Caco-2 (cell line): Measurements from ENCODE around the gene ZAR1L. TPM values are rescaled to one million over a fixed set of nuclear protein-coding genes. Genes with fewer than 3 reads are reported as not detected.

Experiments
- BruUV-seq: library from RNA; stranded (reverse); fragments of 400-500 nt; replicated peaks from 2 replicates; lab custom pipeline; 2021; lab: Mats Ljungman, UMichigan
- CTCF ChIA-PET: fragments of 300-600 bp; sonication (Branson Sonifier 250); formaldehyde crosslinking; loops from one replicate; lab custom pipeline; 2022; ENCODE audit warnings: antibody characterized with exemption; lab: Charles Lee
- POLR2A ChIA-PET: fragments of 300-600 bp; sonication (Branson Sonifier 250); formaldehyde crosslinking; loops from one replicate; lab custom pipeline; 2022; ENCODE audit warnings: antibody characterized with exemption; lab: Charles Lee
- DNase-seq, 2 experiments: peaks; one replicate each; pipeline versions ENCODE4 v3.0.0 to v3.0.0-alpha.2; 2020 to 2022
- H3K27me3 ChIP-seq: replicated peaks from 2 replicates; pipeline ENCODE4 v1.6.0; 2011; ENCODE audit warnings: low read length; ENCODE audit not compliant: control insufficient read depth, insufficient read depth
- H3K36me3 ChIP-seq: 2 replicates; pipeline ENCODE4 v1.5.1; 2011; ENCODE audit warnings: low read length; ENCODE audit not compliant: control insufficient read depth, insufficient read depth
- H3K4me1 ChIP-seq: fragments of 250-450 bp; sonication (Bioruptor Pico); 2 replicates; pipeline ENCODE4 v1.5.1; 2020; ENCODE audit warnings: mild to moderate bottlenecking
- H3K4me3 ChIP-seq: 2 replicates; pipeline ENCODE4 v1.5.1; 2011; ENCODE audit warnings: low read depth, mild to moderate bottlenecking, control low read depth, low read length
- H3K9me3 ChIP-seq: fragments of 250-450 bp; sonication (Bioruptor Pico); 2 replicates; pipeline ENCODE4 v1.5.1; 2020; ENCODE audit warnings: mild to moderate bottlenecking, moderate library complexity
- H3K27ac Mint-ChIP-seq: one replicate; pipeline ENCODE4 v1.8.0; 2022; ENCODE audit warnings: mixed read lengths; ENCODE audit not compliant: unreplicated experiment
- H3K27me3 Mint-ChIP-seq: one replicate; pipeline ENCODE4 v1.8.0; 2022; ENCODE audit warnings: mixed read lengths; ENCODE audit not compliant: insufficient read depth, unreplicated experiment
- H3K36me3 Mint-ChIP-seq: one replicate; pipeline ENCODE4 v1.8.0; 2022; ENCODE audit warnings: mild to moderate bottlenecking, mixed read lengths; ENCODE audit not compliant: insufficient read depth, unreplicated experiment
- H3K4me1 Mint-ChIP-seq: one replicate; pipeline ENCODE4 v1.8.0; 2022; ENCODE audit warnings: low read depth, mixed read lengths; ENCODE audit not compliant: unreplicated experiment
- H3K4me3 Mint-ChIP-seq: one replicate; pipeline ENCODE4 v1.8.0; 2022; ENCODE audit warnings: mild to moderate bottlenecking, moderate library complexity, mixed read lengths; ENCODE audit not compliant: unreplicated experiment
- H3K9me3 Mint-ChIP-seq: one replicate; pipeline ENCODE4 v1.8.0; 2022; ENCODE audit warnings: mixed read lengths; ENCODE audit not compliant: unreplicated experiment
- CTCF ChIP-seq, 2 experiments: fragments of 200-600 bp in 1 of 2; IDR thresholded peaks; 1 replicate in 1 of 2; 2 replicates in 1 of 2; pipeline versions ENCODE4 v1.5.1 to v1.8.0; 2011 to 2022; ENCODE audit warnings: antibody characterized with exemption in 1 of 2, control low read depth in 1 of 2, inconsistent platforms in 1 of 2, low read depth in 1 of 2, low read length in 1 of 2, mild to moderate bottlenecking in 1 of 2, moderate library complexity in 1 of 2; ENCODE audit not compliant: insufficient read depth in 1 of 2, severe bottlenecking in 1 of 2, unreplicated experiment in 1 of 2
- intact Hi-C: fragments of 100-400 bp; cut with micrococcal nuclease; formaldehyde crosslinking; loops from one replicate; pipeline ENCODE4 v1.10.0; 2022; ENCODE audit not compliant: unreplicated experiment
- total RNA-seq: library from RNA; stranded (reverse); gene quantifications from 2 replicates; pipeline ENCODE4 v1.2.3, GENCODE V29; 2022

The ZAR1L gene
- total RNA-seq, 1 experiment from 2014 or later = not detected

GRCh38 chr13:32266130-32266529, 49.0 kb downstream of the ZAR1L start:
- H3K27me3 ChIP-seq = no peaks in the 10 kb centered on the region
- H3K27ac Mint-ChIP-seq = peak overlapping the region; percentile 7
- BruUV-seq = no TSS peak

GRCh38 chr13:32265726-32266125, 49.4 kb downstream of the ZAR1L start:
- Mint-ChIP-seq H3K9me3 (no peaks in the 10 kb centered on the region), H3K4me1 (peaks cover 33% of the 10 kb centered on the region), H3K27ac (peak overlapping the region; percentile 7), H3K36me3 (peaks cover 82% of the 10 kb centered on the region), H3K27me3 (no peaks in the 10 kb centered on the region), H3K4me3 (no peak overlapping the region)
- CTCF ChIA-PET = no interaction called here
- H3K27me3 ChIP-seq = no peaks in the 10 kb centered on the region
- intact Hi-C loops = loop anchor here (10.0 kb wide), 1 partner anchor 179 kb away; no protein-coding TSS in a partner anchor
- DNase-seq = no peak
- peaks cover 52% of the 10 kb centered on the region for H3K4me1 ChIP-seq
- no peak for TF ChIP-seq CTCF (IDR thresholded peaks at IDR 0.05; ENCODE audit: insufficient read depth in 1 of 2, low read depth in 1 of 2, low read length in 1 of 2, severe bottlenecking in 1 of 2, unreplicated experiment in 1 of 2)
- H3K4me3 ChIP-seq = no peak overlapping the region
- POLR2A ChIA-PET = interaction anchor here (0.7 kb wide), 1 partner anchor 31 kb away, joined by 6 read pairs; no protein-coding TSS in a partner anchor
- no peaks in the 10 kb centered on the region for H3K36me3 ChIP-seq
- no TSS peak for BruUV-seq
- H3K9me3 ChIP-seq = no peaks in the 10 kb centered on the region

More at GRCh38 chr13:32266130-32266529, 49.0 kb downstream of the ZAR1L start:
- intact Hi-C loops = loop anchor here (10.0 kb wide), 1 partner anchor 179 kb away; no protein-coding TSS in a partner anchor
- no peak for DNase-seq
- Mint-ChIP-seq H3K27me3 (no peaks in the 10 kb centered on the region), H3K9me3 (no peaks in the 10 kb centered on the region), H3K4me3 (no peak overlapping the region), H3K36me3 (peaks cover 79% of the 10 kb centered on the region), H3K4me1 (peaks cover 29% of the 10 kb centered on the region)
- no peak overlapping the region for H3K4me3 ChIP-seq
- peaks cover 48% of the 10 kb centered on the region for H3K4me1 ChIP-seq
- H3K36me3 ChIP-seq = no peaks in the 10 kb centered on the region
- ChIA-PET POLR2A (no interaction called here), CTCF (no interaction called here)
- H3K9me3 ChIP-seq = no peaks in the 10 kb centered on the region
- TF ChIP-seq CTCF (IDR thresholded peaks at IDR 0.05; ENCODE audit: insufficient read depth in 1 of 2, low read depth in 1 of 2, low read length in 1 of 2, severe bottlenecking in 1 of 2, unreplicated experiment in 1 of 2) = no peak

- Histone ChIP-seq H3K27me3 (no peaks in the 10 kb centered on the region), H3K4me3 (no peak overlapping the region), H3K9me3 (no peaks in the 10 kb centered on the region), H3K4me1 (peaks cover 65% of the 10 kb centered on the region), H3K36me3 (no peaks in the 10 kb centered on the region)
- DNase-seq = no peak
- Mint-ChIP-seq H3K4me3 (peak overlapping the region; percentile 0), H3K4me1 (peaks cover 40% of the 10 kb centered on the region), H3K27ac (peak overlapping the region; percentile 8), H3K36me3 (peaks cover 82% of the 10 kb centered on the region), H3K27me3 (no peaks in the 10 kb centered on the region), H3K9me3 (no peaks in the 10 kb centered on the region)
- POLR2A ChIA-PET = no interaction called here
- no peak for TF ChIP-seq CTCF (IDR thresholded peaks at IDR 0.05; ENCODE audit: insufficient read depth in 1 of 2, low read depth in 1 of 2, low read length in 1 of 2, severe bottlenecking in 1 of 2, unreplicated experiment in 1 of 2)
- CTCF ChIA-PET = no interaction called here
- BruUV-seq = no TSS peak
- intact Hi-C loops = loop anchor here (10.0 kb wide), 1 partner anchor 180 kb away; no protein-coding TSS in a partner anchor
Observed at GRCh38 chr13:32264407-32264806, 50.8 kb downstream of the ZAR1L start.
